Subcutaneous adipose tissue (tissue), 4 donors: ENCODE measurements around the gene GJB6. TPM values are rescaled to one million over a fixed set of nuclear protein-coding genes. Genes with fewer than 3 reads are reported as not detected.

Source experiments
- total RNA-seq, 4 donors: library from RNA; depleted of rRNA; stranded (reverse); fragments of >200 nt; gene quantifications; one replicate each; pipeline ENCODE4 v1.1.0, GENCODE V29; 2016
- TF ChIP-seq, protein P1 (sequence below): fragments of 450-650 bp; IDR thresholded peaks from one replicate; pipeline ENCODE4 v1.5.1; 2016; ENCODE audit warnings: low read depth, mild to moderate bottlenecking, control low read depth, antibody characterized with exemption, moderate library complexity

GJB6 gene
- total RNA-seq, 4 donors from 2014 or later = not detected

DNA sequence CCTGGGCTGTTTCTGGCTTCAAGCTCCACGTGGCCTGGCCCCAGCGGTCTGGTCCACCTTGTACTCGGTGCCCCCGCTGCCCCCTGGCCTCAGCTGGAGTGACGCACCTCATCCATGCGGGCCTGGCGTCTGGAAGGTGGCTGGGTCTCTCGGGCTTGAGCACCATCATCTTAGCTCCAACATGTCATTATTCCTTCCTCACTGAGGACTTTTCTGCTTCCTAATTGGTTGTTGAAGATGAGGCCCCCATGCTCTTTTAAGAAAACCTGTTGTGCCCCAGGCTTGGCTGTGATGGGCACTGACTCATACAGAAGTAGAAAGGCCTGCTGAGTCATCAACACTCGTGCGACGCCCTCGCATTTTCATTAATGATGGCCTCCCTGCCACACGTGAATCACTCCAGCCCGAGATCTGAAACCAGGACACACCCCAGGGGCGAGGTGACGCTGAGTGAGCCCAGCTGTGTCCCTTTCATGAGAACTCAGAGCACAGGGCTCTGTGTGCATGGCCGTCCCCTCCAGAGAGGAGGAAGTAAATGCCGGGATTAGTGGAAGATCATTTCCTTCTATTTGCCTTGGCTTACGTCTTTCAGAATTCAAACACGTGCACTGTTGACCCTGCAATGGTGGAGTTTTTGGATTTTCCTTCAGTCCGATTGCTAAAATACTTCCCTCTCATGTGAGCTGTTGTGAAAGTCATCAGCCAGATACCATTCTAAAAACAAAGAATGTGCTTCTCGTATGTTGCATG is 57.3 kb downstream of the GJB6 start:
- TF ChIP-seq, protein P1, sequence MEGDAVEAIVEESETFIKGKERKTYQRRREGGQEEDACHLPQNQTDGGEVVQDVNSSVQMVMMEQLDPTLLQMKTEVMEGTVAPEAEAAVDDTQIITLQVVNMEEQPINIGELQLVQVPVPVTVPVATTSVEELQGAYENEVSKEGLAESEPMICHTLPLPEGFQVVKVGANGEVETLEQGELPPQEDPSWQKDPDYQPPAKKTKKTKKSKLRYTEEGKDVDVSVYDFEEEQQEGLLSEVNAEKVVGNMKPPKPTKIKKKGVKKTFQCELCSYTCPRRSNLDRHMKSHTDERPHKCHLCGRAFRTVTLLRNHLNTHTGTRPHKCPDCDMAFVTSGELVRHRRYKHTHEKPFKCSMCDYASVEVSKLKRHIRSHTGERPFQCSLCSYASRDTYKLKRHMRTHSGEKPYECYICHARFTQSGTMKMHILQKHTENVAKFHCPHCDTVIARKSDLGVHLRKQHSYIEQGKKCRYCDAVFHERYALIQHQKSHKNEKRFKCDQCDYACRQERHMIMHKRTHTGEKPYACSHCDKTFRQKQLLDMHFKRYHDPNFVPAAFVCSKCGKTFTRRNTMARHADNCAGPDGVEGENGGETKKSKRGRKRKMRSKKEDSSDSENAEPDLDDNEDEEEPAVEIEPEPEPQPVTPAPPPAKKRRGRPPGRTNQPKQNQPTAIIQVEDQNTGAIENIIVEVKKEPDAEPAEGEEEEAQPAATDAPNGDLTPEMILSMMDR = no peak

DNA sequence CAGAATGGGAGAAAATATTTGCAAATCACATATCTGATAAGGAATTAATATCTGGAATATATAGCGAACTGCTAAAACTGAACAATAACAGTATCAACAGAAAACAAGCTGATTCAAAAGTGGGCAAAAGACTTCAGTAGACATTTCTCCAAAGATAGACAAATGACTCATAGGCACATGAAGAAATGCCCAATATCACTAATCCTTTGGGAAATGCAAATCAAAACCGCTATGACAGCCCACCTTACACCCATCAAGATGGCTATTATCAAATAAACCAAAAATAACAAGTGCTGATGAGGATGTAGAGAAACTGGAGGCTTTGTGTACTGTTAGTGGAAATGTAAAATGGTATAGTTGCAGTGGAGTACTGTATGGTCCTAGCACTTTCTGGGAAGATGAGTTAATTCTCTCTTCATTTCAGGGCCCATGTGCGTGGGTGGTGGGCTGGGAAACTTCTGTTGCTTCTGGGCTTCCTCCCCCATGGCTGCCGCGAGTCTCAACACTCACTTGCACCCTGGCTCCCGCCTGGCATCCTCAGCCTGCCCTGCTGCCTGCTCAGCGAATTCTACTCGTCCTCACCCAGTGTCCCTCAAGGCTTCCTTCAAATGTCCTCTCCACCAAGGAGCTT is 58.9 kb downstream of the GJB6 start:
- TF ChIP-seq, protein P1 = no peak

Other genes starting within 250 kb of the GJB6 start
- gene GJA3, start 71.3 kb downstream of the GJB6 start, total RNA-seq = not detected
- gene GJB2, start 39.4 kb downstream of the GJB6 start, total RNA-seq = not detected